Ascending aorta (tissue), 2 donors: ENCODE results near the gene ZNF74. TPM values are rescaled to one million over a fixed set of nuclear protein-coding genes. Genes with fewer than 3 reads are reported as not detected.

Experiments used
- DNase-seq, 2 donors: peaks; one replicate each; pipeline ENCODE4 v3.0.0-alpha.2; 2019; ENCODE audit warnings: low spot score in 2 of 2
- H3K27ac ChIP-seq, 2 donors: fragments of 200-600 bp; sonication (generic); one replicate each; pipeline ENCODE4 v1.5.1; 2016 to 2017; ENCODE audit warnings: mild to moderate bottlenecking in 1 of 2
- H3K27me3 ChIP-seq: fragments of 200-600 bp; sonication (generic); one replicate; pipeline ENCODE4 v1.5.1; 2017
- H3K36me3 ChIP-seq, 2 donors: fragments of 200-600 bp; sonication (generic); one replicate each; pipeline ENCODE4 v1.5.1; 2016
- H3K4me1 ChIP-seq, 2 donors: fragments of 200-600 bp; sonication (generic); one replicate each; pipeline ENCODE4 v1.5.1; 2016 to 2017; ENCODE audit warnings: mild to moderate bottlenecking in 1 of 2
- H3K4me3 ChIP-seq, 2 donors: fragments of 200-600 bp; sonication (generic); one replicate each; pipeline ENCODE4 v1.5.1; 2016 to 2017; ENCODE audit warnings: mild to moderate bottlenecking in 1 of 2
- H3K9me3 ChIP-seq, 2 donors: fragments of 200-600 bp; sonication (generic); one replicate each; pipeline ENCODE4 v1.5.1; 2016
- intact Hi-C: fragments of 100-400 bp; cut with DNase I; formaldehyde crosslinking; loops from one replicate; pipeline ENCODE4 v1.15.1; 2023
- total RNA-seq: library from RNA; depleted of rRNA; stranded (reverse); fragments of >200 nt; gene quantifications from one replicate; pipeline ENCODE4 v1.1.0, GENCODE V29; 2016
- TF ChIP-seq, protein P1 (sequence below), 3 experiments: fragments of 200-600 bp in 2 of 3; fragments of 450-650 bp in 1 of 3; sonication (generic) in 2 of 3; IDR thresholded peaks; one replicate each; pipeline ENCODE4 v1.5.1; 2016 to 2019; ENCODE audit warnings: antibody characterized with exemption in 3 of 3, mild to moderate bottlenecking in 1 of 3, moderate library complexity in 1 of 3

The ZNF74 gene
- total RNA-seq, 1 donor from 2014 or later = 28.9 TPM

DNA sequence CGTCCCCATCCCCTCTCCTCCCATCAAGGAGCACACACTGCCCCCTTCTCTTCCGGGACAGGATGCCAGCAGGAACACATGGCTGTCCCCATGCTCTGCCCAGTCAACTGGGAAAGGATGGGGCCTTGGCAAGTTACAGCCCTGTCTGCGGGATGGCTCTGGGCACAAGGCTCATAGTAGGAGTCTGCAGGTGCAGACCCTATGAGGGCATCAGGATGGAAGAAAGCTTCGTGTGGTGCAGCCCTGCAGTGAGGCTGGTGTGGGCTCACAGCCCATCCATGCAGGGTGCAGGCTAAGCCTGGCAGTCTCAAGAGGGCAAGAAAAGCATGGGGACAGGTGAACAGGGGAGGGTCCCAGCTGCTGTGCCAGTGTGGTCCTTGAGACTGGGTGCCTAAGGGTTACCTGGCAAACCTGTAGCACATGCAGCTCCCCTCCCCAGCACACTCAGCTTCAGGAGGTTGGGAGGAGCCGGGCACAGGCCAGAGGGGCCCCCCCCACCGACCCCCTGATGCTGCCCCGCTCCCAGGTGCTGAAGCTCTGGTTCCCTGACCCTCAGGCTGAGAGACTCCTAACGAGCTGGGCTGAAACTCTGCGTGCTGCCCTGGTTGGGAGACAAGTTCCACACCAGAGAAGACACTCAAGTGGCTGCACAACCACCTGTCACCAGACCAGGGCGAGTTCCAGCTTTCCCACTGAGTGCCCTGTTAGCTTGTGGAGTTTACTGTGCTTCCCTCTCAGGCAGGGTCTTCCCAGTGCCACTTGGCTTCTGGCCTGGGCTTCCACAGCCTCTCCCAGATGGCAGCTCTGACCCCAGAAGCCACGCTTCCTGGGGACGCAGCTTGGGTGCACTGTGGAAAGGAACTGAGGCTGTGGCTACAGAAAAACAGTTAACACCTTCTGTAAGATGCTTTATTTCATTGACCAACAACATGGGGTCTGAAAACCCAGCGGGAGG, 47.0 kb downstream of the ZNF74 start:
- Histone ChIP-seq H3K27ac (peak overlapping the region; percentile 27 to 28), H3K4me1 (peaks cover 1 to 3% of the 10 kb centered on the region in 2 donors)

GRCh38 chr22:20441631-20442484, 47.9 kb downstream of the ZNF74 start:
- Histone ChIP-seq H3K9me3 (no peaks in the 10 kb centered on the region), H3K27ac (peak overlapping the region; percentile 27 to 28), H3K4me1 (peaks cover 0 to 3% of the 10 kb centered on the region in 2 donors), H3K36me3 (peaks cover 16 to 23% of the 10 kb centered on the region in 2 donors), H3K27me3 (no peaks in the 10 kb centered on the region), H3K4me3 (no peak overlapping the region)
- intact Hi-C loops = no loop called here
- TF ChIP-seq, protein P1, sequence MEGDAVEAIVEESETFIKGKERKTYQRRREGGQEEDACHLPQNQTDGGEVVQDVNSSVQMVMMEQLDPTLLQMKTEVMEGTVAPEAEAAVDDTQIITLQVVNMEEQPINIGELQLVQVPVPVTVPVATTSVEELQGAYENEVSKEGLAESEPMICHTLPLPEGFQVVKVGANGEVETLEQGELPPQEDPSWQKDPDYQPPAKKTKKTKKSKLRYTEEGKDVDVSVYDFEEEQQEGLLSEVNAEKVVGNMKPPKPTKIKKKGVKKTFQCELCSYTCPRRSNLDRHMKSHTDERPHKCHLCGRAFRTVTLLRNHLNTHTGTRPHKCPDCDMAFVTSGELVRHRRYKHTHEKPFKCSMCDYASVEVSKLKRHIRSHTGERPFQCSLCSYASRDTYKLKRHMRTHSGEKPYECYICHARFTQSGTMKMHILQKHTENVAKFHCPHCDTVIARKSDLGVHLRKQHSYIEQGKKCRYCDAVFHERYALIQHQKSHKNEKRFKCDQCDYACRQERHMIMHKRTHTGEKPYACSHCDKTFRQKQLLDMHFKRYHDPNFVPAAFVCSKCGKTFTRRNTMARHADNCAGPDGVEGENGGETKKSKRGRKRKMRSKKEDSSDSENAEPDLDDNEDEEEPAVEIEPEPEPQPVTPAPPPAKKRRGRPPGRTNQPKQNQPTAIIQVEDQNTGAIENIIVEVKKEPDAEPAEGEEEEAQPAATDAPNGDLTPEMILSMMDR (IDR thresholded peaks at IDR 0.05) = no peak
- DNase-seq = no peak

More for the DNA sequence above, 47.0 kb downstream of the ZNF74 start:
- intact Hi-C loops = no loop called here
- Histone ChIP-seq H3K27me3 (no peaks in the 10 kb centered on the region), H3K9me3 (no peaks in the 10 kb centered on the region), H3K36me3 (peaks cover 10 to 18% of the 10 kb centered on the region in 2 donors), H3K4me3 (no peak overlapping the region)
- TF ChIP-seq, protein P1 (IDR thresholded peaks at IDR 0.05) = no peak
- no peak for DNase-seq

DNA sequence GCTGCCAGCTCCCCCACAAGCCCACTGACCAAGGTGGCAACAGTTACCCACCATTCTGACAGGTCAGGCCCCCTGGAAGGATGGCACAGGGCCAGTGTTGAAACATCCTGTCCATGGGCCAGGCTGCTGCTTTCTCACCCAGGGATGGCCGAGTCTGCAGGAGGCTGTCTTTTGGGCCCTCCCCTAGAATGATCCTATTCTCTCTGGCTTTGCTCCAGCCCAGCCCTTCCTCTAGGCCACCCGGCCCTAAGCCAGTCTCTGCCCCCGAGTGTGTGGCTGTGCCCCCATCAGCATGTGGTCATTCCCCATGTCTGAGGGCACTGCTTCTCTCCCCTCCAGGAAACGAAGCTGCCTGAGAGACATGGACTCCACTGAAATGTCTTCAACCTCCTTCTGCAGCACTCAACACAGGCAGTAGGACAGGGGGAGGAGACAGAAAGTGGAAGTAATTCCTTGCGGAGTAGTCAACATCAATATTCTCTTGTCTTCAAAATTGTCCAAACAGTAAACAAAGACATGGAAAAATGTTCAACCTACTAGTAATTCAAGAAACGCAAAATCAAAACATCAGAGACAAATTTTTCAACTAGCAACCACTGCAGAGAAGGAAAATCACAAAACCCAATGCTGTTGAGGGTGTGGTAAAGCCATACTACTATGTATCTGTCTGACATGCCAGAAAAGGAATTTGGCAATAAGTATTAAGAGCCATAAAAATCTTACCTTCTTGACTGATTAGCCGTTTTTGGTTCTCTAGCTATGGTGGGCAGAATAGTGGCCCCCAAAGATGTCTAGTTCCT, 48.7 kb downstream of the ZNF74 start:
- DNase-seq = no peak
- Histone ChIP-seq H3K27me3 (no peaks in the 10 kb centered on the region), H3K27ac (no peak overlapping the region), H3K36me3 (peaks cover 16 to 23% of the 10 kb centered on the region in 2 donors), H3K4me1 (peaks cover 0 to 3% of the 10 kb centered on the region in 2 donors), H3K4me3 (no peak overlapping the region), H3K9me3 (no peaks in the 10 kb centered on the region)
- intact Hi-C loops = no loop called here
- TF ChIP-seq, protein P1 (IDR thresholded peaks at IDR 0.05) = no peak

DNA sequence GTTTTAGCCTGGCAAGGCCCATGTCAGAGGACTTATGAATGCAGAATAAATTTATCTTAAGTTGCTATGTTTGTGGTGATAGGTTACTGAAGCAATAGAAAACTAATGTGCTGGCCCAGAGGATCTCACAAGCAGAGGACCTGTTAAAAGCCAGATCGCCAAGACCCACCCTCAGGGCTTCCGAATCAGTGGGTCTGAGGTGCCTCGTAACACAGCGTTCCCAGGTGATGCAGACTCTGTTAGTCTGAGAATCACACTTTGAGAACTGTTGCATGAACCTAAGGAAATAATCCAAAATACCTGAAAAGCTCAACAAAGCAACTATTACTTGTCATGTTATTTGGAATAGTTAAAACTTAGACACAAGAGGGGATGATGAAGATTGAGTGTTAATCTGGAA, 50.4 kb downstream of the ZNF74 start:
- TF ChIP-seq, protein P1 (IDR thresholded peaks at IDR 0.05) = no peak

GRCh38 chr22:20446383-20446970, 52.5 kb downstream of the ZNF74 start:
- DNase-seq = no peak
- Histone ChIP-seq H3K4me1 (no peaks in the 10 kb centered on the region), H3K9me3 (no peaks in the 10 kb centered on the region), H3K4me3 (no peak overlapping the region), H3K36me3 (peaks cover 16 to 23% of the 10 kb centered on the region in 2 donors), H3K27ac (no peak overlapping the region), H3K27me3 (no peaks in the 10 kb centered on the region)
- TF ChIP-seq, protein P1 (IDR thresholded peaks at IDR 0.05) = no peak
- intact Hi-C loops = no loop called here

More for the DNA sequence above, 50.4 kb downstream of the ZNF74 start:
- peaks cover 16 to 23% of the 10 kb centered on the region in 2 donors for H3K36me3 ChIP-seq
- H3K9me3 ChIP-seq = no peaks in the 10 kb centered on the region
- no peaks in the 10 kb centered on the region for H3K27me3 ChIP-seq
- intact Hi-C loops = no loop called here
- no peaks in the 10 kb centered on the region for H3K4me1 ChIP-seq
- no peak overlapping the region for H3K4me3 ChIP-seq
- DNase-seq = no peak
- H3K27ac ChIP-seq = no peak overlapping the region
